GM12891 (cell line): Measurements from ENCODE around the gene SSTR3.

Experiments
- PAX5 ChIP-seq: IDR thresholded peaks from 2 replicates; pipeline ENCODE4 v1.6.1; 2011; ENCODE audit warnings: low read length, moderate library complexity, mild to moderate bottlenecking; ENCODE audit not compliant: insufficient read depth, severe bottlenecking
- POLR2A ChIP-seq: IDR thresholded peaks from 2 replicates; pipeline ENCODE4 v1.6.1; 2011; ENCODE audit warnings: low read depth, low read length, control low read depth
- POLR2AphosphoS5 ChIP-seq: IDR thresholded peaks from 2 replicates; pipeline ENCODE4 v1.6.1; 2011; ENCODE audit warnings: low read depth, low read length, control low read depth
- SPI1 ChIP-seq: IDR thresholded peaks from 2 replicates; pipeline ENCODE4 v1.6.1; 2011; ENCODE audit warnings: low read depth, low read length, control low read depth
- TAF1 ChIP-seq: IDR thresholded peaks from 2 replicates; pipeline ENCODE4 v1.6.1; 2011; ENCODE audit warnings: low read depth, low read length, control low read depth

DNA sequence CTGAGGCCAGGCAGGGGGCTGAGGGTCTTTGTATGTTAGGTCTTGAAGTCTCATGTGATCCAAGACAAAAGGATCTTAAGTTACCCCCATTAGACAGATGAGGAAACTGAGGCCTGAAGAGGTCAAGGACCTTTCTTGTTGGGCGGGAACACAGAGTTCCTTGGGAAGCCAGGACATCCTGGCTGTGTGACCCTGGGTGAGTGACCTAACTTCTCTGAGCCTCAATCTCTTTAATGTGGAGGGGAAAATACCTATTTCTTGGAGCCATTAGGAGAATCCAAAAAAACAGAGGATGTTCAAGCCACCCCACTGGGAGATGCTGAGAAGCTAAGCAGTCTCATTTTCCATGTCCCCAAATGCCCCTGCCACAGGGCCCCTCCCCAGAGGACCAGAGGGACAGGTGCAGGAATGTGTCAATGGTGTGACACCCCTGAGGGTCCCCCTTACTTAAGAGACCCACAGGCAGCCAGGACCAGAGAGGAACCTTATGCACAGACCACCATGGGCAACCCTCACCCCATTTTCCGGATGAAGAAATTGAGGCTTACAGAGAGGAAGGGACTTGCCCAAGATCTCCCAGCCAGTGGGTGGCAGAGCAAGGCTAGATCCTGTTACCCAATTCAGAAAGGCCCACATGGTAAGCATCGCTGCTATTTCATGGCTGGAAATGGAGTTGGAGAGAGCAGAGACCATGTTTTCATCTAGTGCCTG lies 23.8 kb upstream of the SSTR3 start:
- no peak for TF ChIP-seq POLR2AphosphoS5
- TF ChIP-seq POLR2A, result no peak
- no peak for TF ChIP-seq SPI1
- TF ChIP-seq TAF1, result no peak
- no peak for TF ChIP-seq PAX5
